ENCODE results near the gene FHDC1.

Gene FHDC1

DNA sequence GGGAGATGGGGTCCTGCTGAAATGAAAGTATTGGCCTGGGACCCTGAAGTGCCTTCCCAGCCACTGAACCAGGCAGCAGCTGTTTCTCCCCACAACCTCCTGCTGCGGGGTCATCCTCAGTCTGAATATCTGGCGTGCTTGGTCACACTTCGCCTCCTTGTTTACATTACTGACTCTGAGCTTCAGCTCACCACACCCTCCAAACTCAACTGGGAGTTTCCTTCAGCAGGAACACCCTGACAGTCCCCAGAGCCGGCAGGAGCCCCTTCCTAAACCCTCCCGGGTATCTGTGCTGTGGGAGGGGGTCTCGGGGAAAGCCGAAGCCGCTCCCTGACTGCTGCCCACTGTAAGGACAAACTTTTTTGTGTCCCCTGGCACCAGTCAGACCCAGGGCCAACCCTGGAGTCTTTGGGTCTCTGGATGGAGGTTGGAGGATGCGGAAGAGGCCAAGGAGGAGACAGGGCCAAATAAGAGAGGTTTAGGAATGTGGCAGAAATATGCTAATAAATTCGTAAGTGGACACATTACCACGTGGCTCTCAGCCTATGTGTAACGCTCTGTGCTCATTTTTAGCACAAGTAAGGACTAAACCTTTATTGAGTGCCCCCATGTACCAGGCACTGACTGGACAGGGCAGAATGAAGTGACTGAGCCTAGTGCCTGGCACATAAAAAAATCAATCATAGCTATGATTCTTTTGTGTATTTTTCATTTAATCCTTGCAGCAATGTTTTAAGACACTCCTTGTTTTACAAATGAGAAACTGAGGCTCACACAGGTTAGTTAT, 20.7 kb downstream of the FHDC1 start:
- Histone ChIP-seq H3K36me3 (ENCODE audit: control insufficient read depth in 1 of 2, insufficient read depth in 2 of 2, low read depth in 1 of 2, low read length in 2 of 2) (peaks cover 0 to 12% of the 10 kb centered on the region in 2 experiments), H3K79me1 (replicated peaks; ENCODE audit: low read length, poor library complexity, severe bottlenecking) (peaks cover 11% of the 10 kb centered on the region), H3K9ac (ENCODE audit: low read length) (peak overlapping the region; percentile 12), H4K8ac (ENCODE audit: low read length) (peak overlapping the region; percentile 42), H4K91ac (ENCODE audit: low read length) (no peak overlapping the region), H2BK120ac (ENCODE audit: low read depth, low read length) (no peak overlapping the region), H2AK5ac (ENCODE audit: low read length, severe bottlenecking) (peak overlapping the region; percentile 61), H2BK15ac (ENCODE audit: low read depth, poor library complexity, severe bottlenecking) (no peak overlapping the region), H3K14ac (ENCODE audit: low read length in 2 of 2) (no peak overlapping the region), H2BK12ac (ENCODE audit: low read length in 2 of 2) (peak overlapping the region; percentile 74 to 75), H3K4me1 (ENCODE audit: control insufficient read depth, insufficient read depth, low read depth, low read length) (peaks cover 25% of the 10 kb centered on the region), H3K4me3 (ENCODE audit: insufficient read depth in 1 of 2, low read depth in 1 of 2, low read length in 2 of 2) (peak overlapping the region in 1 of 2 experiments; percentile 8), H2BK5ac (ENCODE audit: low read depth, low read length, poor library complexity, severe bottlenecking) (peak overlapping the region; percentile 96), H3K23ac (ENCODE audit: low read length in 2 of 2) (no peak overlapping the region), H3K18ac (ENCODE audit: low read depth in 1 of 2, low read length in 2 of 2) (no peak overlapping the region), H3K9me3 (ENCODE audit: control insufficient read depth, low read length) (no peaks in the 10 kb centered on the region), H2AFZ (ENCODE audit: low read depth, low read length) (no peak overlapping the region), H3K27me3 (ENCODE audit: control insufficient read depth in 1 of 2, insufficient read depth in 1 of 2, low read length in 2 of 2) (no peaks in the 10 kb centered on the region), H3K27ac (ENCODE audit: low read length, poor library complexity, severe bottlenecking) (peak overlapping the region; percentile 96), H3K4me2 (ENCODE audit: low read length, poor library complexity, severe bottlenecking) (peak overlapping the region; percentile 69), H3K4ac (ENCODE audit: low read depth in 1 of 2, low read length in 2 of 2) (peak overlapping the region in 1 of 2 experiments; percentile 3)
- 26% methylated on average over 12 of the region's 12 CpGs for WGBS
- DNase-seq = peak; percentile 82

DNA sequence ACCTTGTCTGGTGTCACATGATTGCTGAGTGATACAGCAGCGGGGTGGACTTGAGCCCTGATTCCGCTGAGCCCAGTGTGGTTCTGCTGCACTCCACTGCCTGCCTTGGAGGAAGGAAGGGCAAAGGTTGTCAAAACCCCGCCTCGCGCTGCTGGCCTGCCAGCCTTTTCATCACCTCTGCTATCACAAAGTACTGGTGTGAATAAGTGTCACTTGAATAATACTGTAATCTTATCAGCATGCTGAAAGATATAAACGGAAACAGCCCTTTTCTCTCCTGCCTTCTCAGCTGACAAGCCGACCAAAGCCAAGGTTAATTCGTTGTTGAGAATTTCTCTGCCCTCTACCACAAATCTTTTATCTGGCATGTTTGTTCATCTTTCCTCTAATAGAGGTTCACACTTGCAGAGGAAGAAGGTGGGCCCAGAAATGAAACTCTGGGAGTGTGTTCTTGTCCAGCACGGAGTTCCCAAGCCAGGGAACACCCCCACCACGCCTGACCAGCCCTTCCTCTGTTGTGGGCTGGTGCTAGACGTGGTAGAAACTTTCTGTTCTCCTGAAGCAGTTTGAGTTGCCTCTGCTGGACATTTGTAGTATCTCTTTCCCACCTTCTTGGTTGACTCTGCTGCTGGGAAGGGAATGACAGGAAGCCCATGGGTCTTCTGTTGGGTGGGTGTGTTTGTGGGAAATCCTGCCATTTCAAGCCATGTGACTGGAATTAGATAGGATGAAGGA, 21.5 kb downstream of the FHDC1 start:
- Histone ChIP-seq H2BK15ac (ENCODE audit: low read depth, poor library complexity, severe bottlenecking) (no peak overlapping the region), H3K9me3 (ENCODE audit: control insufficient read depth, low read length) (no peaks in the 10 kb centered on the region), H3K4ac (ENCODE audit: low read depth in 1 of 2, low read length in 2 of 2) (no peak overlapping the region), H2AFZ (ENCODE audit: low read depth, low read length) (no peak overlapping the region), H3K27ac (ENCODE audit: low read length, poor library complexity, severe bottlenecking) (peak overlapping the region; percentile 96), H2BK5ac (ENCODE audit: low read depth, low read length, poor library complexity, severe bottlenecking) (peak overlapping the region; percentile 96), H3K4me3 (ENCODE audit: insufficient read depth in 1 of 2, low read depth in 1 of 2, low read length in 2 of 2) (no peak overlapping the region), H4K8ac (ENCODE audit: low read length) (no peak overlapping the region), H4K91ac (ENCODE audit: low read length) (no peak overlapping the region), H3K79me1 (replicated peaks; ENCODE audit: low read length, poor library complexity, severe bottlenecking) (peaks cover 11% of the 10 kb centered on the region), H3K27me3 (ENCODE audit: control insufficient read depth in 1 of 2, insufficient read depth in 1 of 2, low read length in 2 of 2) (no peaks in the 10 kb centered on the region), H3K36me3 (ENCODE audit: control insufficient read depth in 1 of 2, insufficient read depth in 2 of 2, low read depth in 1 of 2, low read length in 2 of 2) (peaks cover 0 to 12% of the 10 kb centered on the region in 2 experiments), H3K23ac (ENCODE audit: low read length in 2 of 2) (no peak overlapping the region), H3K4me2 (ENCODE audit: low read length, poor library complexity, severe bottlenecking) (no peak overlapping the region), H3K4me1 (ENCODE audit: control insufficient read depth, insufficient read depth, low read depth, low read length) (peaks cover 25% of the 10 kb centered on the region), H2BK12ac (ENCODE audit: low read length in 2 of 2) (peak overlapping the region in 1 of 2 experiments; percentile 46), H2BK120ac (ENCODE audit: low read depth, low read length) (no peak overlapping the region), H2AK5ac (ENCODE audit: low read length, severe bottlenecking) (peak overlapping the region; percentile 61), H3K9ac (ENCODE audit: low read length) (no peak overlapping the region), H3K18ac (ENCODE audit: low read depth in 1 of 2, low read length in 2 of 2) (no peak overlapping the region), H3K14ac (ENCODE audit: low read length in 2 of 2) (no peak overlapping the region)
- peak; percentile 44 for DNase-seq
- 39% methylated on average over 8 of the region's 11 CpGs for WGBS

DNA sequence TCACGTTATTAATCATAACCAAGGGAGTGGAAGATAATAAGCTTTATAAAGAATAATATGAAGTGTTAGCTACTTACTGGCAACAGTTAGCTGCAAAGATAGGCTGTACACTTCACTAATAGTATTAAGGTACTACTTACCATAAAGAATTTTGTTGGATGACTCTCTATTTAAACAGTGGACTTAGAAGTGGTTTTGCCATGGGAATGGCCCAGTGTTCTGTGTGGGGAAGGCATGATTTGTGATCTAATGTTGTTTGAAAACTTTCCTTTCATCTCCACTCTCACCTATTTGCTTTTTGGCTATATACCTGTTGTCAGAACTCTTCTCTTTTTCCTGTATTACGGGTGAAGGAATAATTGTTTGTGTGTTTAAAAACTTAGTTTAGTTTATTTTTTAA, 23.0 kb downstream of the FHDC1 start:
- Histone ChIP-seq H2BK12ac (ENCODE audit: low read length in 2 of 2) (no peak overlapping the region), H3K4me1 (ENCODE audit: control insufficient read depth, insufficient read depth, low read depth, low read length) (peaks cover 18% of the 10 kb centered on the region), H3K79me1 (replicated peaks; ENCODE audit: low read length, poor library complexity, severe bottlenecking) (peaks cover 3% of the 10 kb centered on the region), H3K9ac (ENCODE audit: low read length) (no peak overlapping the region), H2BK5ac (ENCODE audit: low read depth, low read length, poor library complexity, severe bottlenecking) (no peak overlapping the region), H4K8ac (ENCODE audit: low read length) (no peak overlapping the region), H3K36me3 (ENCODE audit: control insufficient read depth in 1 of 2, insufficient read depth in 2 of 2, low read depth in 1 of 2, low read length in 2 of 2) (peaks cover 0 to 11% of the 10 kb centered on the region in 2 experiments), H3K23ac (ENCODE audit: low read length in 2 of 2) (no peak overlapping the region), H3K27me3 (ENCODE audit: control insufficient read depth in 1 of 2, insufficient read depth in 1 of 2, low read length in 2 of 2) (no peaks in the 10 kb centered on the region), H2AK5ac (ENCODE audit: low read length, severe bottlenecking) (no peak overlapping the region), H3K4ac (ENCODE audit: low read depth in 1 of 2, low read length in 2 of 2) (no peak overlapping the region), H3K18ac (ENCODE audit: low read depth in 1 of 2, low read length in 2 of 2) (no peak overlapping the region), H3K4me2 (ENCODE audit: low read length, poor library complexity, severe bottlenecking) (no peak overlapping the region), H4K91ac (ENCODE audit: low read length) (no peak overlapping the region), H3K4me3 (ENCODE audit: insufficient read depth in 1 of 2, low read depth in 1 of 2, low read length in 2 of 2) (no peak overlapping the region), H2BK15ac (ENCODE audit: low read depth, poor library complexity, severe bottlenecking) (no peak overlapping the region), H3K9me3 (ENCODE audit: control insufficient read depth, low read length) (no peaks in the 10 kb centered on the region), H2BK120ac (ENCODE audit: low read depth, low read length) (no peak overlapping the region), H3K14ac (ENCODE audit: low read length in 2 of 2) (no peak overlapping the region), H3K27ac (ENCODE audit: low read length, poor library complexity, severe bottlenecking) (no peak overlapping the region), H2AFZ (ENCODE audit: low read depth, low read length) (no peak overlapping the region)
- no peak for DNase-seq
- WGBS = no CpG with 5 or more reads among the region's 2 CpGs

DNA sequence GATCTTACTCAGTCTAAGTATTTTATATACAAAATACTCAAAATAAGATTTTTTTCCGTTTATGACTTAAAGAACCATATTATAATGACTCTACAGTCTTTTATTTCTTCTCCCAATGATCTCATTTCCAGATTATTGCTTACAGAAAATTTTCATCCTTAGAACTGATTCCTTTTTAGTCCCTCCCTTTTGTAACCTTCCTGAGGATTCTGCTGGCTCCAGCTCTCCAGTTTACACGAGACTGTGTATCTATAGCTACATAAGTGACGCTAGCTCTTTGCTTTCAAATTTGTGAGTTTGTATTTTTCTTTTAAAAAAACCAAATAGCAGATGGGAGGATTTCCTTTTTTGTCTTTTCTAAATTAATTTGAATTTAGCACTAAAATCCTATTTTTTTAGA, 24.0 kb downstream of the FHDC1 start:
- Histone ChIP-seq H3K4me1 (ENCODE audit: control insufficient read depth, insufficient read depth, low read depth, low read length) (peaks cover 16% of the 10 kb centered on the region), H3K4ac (ENCODE audit: low read depth in 1 of 2, low read length in 2 of 2) (no peak overlapping the region), H2BK12ac (ENCODE audit: low read length in 2 of 2) (no peak overlapping the region), H3K23ac (ENCODE audit: low read length in 2 of 2) (no peak overlapping the region), H3K27me3 (ENCODE audit: control insufficient read depth in 1 of 2, insufficient read depth in 1 of 2, low read length in 2 of 2) (no peaks in the 10 kb centered on the region), H3K9me3 (ENCODE audit: control insufficient read depth, low read length) (no peaks in the 10 kb centered on the region), H3K18ac (ENCODE audit: low read depth in 1 of 2, low read length in 2 of 2) (no peak overlapping the region), H3K36me3 (ENCODE audit: control insufficient read depth in 1 of 2, insufficient read depth in 2 of 2, low read depth in 1 of 2, low read length in 2 of 2) (peaks cover 0 to 8% of the 10 kb centered on the region in 2 experiments), H3K4me2 (ENCODE audit: low read length, poor library complexity, severe bottlenecking) (no peak overlapping the region), H3K27ac (ENCODE audit: low read length, poor library complexity, severe bottlenecking) (no peak overlapping the region), H2BK120ac (ENCODE audit: low read depth, low read length) (no peak overlapping the region), H3K4me3 (ENCODE audit: insufficient read depth in 1 of 2, low read depth in 1 of 2, low read length in 2 of 2) (no peak overlapping the region), H3K9ac (ENCODE audit: low read length) (no peak overlapping the region), H2BK5ac (ENCODE audit: low read depth, low read length, poor library complexity, severe bottlenecking) (no peak overlapping the region), H2BK15ac (ENCODE audit: low read depth, poor library complexity, severe bottlenecking) (no peak overlapping the region), H2AFZ (ENCODE audit: low read depth, low read length) (no peak overlapping the region), H4K91ac (ENCODE audit: low read length) (no peak overlapping the region), H3K79me1 (replicated peaks; ENCODE audit: low read length, poor library complexity, severe bottlenecking) (no peaks in the 10 kb centered on the region), H3K14ac (ENCODE audit: low read length in 2 of 2) (no peak overlapping the region), H4K8ac (ENCODE audit: low read length) (no peak overlapping the region), H2AK5ac (ENCODE audit: low read length, severe bottlenecking) (no peak overlapping the region)
- no peak for DNase-seq
- 100% methylated on average over 1 of the region's 3 CpGs for WGBS
